GM12872 (cell line): ENCODE results near the gene IPO13.

Experiments used
- CTCF ChIP-seq: IDR thresholded peaks from 3 replicates; pipeline ENCODE4 v1.5.1; 2011; ENCODE audit warnings: low read depth, mild to moderate bottlenecking, low read length, moderate library complexity; ENCODE audit not compliant: insufficient read depth

Gene IPO13

GRCh38 chr1:43986712-43987111 lies 40.0 kb downstream of the IPO13 start:
- no peak for TF ChIP-seq CTCF

GRCh38 chr1:43987159-43987902 lies 40.6 kb downstream of the IPO13 start:
- no peak for TF ChIP-seq CTCF

- peak; percentile 24; the same call in 1 of the 3 replicates for TF ChIP-seq CTCF
These were observed 43.8 kb downstream of the IPO13 start for GRCh38 chr1:43990271-43991199.

- no peak for TF ChIP-seq CTCF
These were observed 44.4 kb downstream of the IPO13 start for GRCh38 chr1:43991200-43991475.

GRCh38 chr1:43991476-43992231 lies 44.9 kb downstream of the IPO13 start, which contains the start of gene CCDC24:
TSS of gene CCDC24 (plus strand) at chr1:43991599. CDS start at chr1:43991879, 280 bp downstream.
- TF ChIP-seq CTCF = no peak

GRCh38 chr1:43992232-43992995 lies 45.7 kb downstream of the IPO13 start:
- TF ChIP-seq CTCF = no peak
